Measurements from ENCODE around the gene FLOT2.

GRCh38 chr17:28929787-28930186 lies 32.3 kb upstream of the FLOT2 start:
- TF ChIP-seq CTCF (IDR thresholded peaks at IDR 0.05) (no peak), POLR2A (IDR thresholded peaks at IDR 0.05) (no peak)

All from esophagus squamous epithelium (tissue), 4 donors.